Choroid plexus epithelial cell (primary cell): ENCODE measurements around the gene TMPRSS9.

Source experiments
- DNase-seq: peaks from one replicate; pipeline ENCODE4 v3.0.0-alpha.2; 2010; ENCODE audit warnings: low read depth
- H3K4me3 ChIP-seq: 2 replicates; pipeline ENCODE4 v1.5.1; 2011; ENCODE audit warnings: low read depth, mild to moderate bottlenecking, control low read depth, low read length, moderate library complexity
- TF ChIP-seq, protein P1 (sequence below): conservative IDR thresholded peaks from 2 replicates; pipeline ENCODE4 v1.5.1; 2011; ENCODE audit warnings: low read depth, mild to moderate bottlenecking, control low read depth, inconsistent platforms, low read length, moderate library complexity

The TMPRSS9 gene

DNA sequence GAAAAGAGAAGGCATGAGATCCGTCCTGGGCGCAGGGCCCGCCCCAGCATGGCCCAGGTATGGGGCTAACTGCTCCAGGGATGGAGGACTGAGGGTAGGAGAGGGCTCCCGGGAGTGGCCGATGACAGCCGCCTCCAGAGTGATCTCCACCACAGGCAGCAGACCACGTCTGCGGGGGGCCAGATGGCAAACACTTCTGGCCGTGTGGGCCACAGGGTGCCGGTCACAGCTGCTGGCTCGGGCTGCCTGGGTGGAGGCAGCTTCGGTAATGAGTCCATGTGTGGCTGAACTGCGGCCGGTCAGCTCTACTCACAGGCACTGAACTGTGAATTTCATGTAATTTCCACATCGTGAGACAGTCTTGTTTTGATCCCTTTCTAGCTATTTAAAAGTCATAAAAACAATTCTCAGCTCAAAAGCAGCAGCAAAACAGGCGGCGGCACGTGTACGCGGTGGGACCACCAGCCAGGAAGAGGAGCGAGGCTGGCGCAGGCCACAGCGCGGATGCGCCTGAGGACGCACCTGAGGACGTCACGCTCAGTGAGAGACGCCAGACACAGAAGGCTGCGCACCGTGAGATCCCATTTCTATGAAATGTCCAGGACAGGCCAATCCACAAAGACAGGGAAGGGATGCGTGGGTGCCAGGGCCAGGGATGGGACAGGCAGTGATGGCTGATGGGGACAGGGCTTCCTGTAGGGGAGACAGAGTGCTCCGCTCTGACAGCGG, 35.7 kb upstream of the TMPRSS9 start:
- no peak overlapping the region for H3K4me3 ChIP-seq
- no peak for DNase-seq
- TF ChIP-seq, protein P1, sequence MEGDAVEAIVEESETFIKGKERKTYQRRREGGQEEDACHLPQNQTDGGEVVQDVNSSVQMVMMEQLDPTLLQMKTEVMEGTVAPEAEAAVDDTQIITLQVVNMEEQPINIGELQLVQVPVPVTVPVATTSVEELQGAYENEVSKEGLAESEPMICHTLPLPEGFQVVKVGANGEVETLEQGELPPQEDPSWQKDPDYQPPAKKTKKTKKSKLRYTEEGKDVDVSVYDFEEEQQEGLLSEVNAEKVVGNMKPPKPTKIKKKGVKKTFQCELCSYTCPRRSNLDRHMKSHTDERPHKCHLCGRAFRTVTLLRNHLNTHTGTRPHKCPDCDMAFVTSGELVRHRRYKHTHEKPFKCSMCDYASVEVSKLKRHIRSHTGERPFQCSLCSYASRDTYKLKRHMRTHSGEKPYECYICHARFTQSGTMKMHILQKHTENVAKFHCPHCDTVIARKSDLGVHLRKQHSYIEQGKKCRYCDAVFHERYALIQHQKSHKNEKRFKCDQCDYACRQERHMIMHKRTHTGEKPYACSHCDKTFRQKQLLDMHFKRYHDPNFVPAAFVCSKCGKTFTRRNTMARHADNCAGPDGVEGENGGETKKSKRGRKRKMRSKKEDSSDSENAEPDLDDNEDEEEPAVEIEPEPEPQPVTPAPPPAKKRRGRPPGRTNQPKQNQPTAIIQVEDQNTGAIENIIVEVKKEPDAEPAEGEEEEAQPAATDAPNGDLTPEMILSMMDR: no peak

DNA sequence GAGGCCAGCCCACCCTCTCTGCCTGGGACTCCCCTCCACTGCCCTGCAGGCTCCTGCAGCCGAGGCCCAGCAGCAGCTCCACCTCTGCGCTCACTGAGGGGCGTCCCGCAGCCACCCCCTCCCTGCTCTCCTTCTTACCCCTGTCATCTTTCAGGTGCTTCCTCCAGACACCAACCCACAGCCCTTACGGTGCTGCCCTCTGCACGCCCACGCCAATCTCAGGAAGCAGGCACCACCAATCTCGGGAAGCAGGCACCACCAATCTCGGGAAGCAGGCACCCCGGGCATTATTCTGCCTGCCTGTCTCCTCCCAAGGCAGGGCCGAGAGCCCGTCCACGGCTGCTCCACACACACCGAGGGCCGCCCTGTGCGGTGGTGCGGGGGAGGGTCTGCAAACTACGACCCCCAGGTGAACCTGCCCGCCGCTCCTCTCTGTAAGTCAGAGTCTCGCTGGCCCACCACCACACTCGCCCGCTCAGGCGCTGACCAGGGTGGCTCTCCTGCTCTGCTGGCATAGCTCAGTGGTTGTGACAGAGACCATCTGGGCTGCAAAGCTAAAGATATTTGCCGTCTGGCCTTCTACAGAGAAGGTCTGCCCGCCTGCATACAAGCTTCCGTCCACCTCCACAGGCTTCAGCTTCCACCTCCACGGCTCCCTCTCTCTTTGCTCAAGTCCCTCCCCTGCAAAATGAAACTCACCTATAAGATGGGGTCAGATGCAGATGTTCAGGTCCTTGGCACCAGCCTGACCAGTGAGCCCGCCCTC, 34.6 kb upstream of the TMPRSS9 start:
- DNase-seq: no peak
- no peak overlapping the region for H3K4me3 ChIP-seq
- TF ChIP-seq, protein P1: no peak

DNA sequence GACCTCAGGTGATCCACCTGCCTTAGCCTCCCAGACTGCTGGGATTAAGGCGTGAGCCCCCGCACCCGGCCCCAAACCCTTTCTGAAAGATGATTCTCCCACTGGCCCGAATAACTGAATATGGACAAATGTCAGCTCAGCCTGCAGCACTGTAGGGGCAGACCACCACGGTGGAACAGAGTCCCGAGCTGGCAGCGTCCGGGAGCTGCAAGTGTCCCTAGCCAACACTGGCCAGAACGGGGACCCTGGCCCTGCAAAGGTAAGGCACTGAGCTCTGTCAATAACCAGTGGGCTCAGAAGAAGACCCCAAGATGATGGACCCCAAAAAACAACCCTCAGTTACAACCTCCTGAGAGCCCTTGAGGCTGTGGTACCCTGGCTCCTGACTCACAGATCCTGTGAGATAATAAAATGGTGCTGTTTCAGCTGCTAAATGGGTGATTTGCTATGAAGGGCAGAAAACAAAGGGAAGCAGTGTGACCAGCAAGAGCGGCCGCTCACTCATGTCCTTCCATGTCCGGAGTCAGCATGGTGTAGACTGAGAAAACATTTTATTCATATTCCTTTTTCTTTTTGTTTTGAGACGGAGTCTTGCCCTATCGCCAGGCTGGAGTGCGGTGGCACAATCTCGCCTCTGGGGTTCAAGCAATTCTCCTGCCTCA, 33.2 kb upstream of the TMPRSS9 start:
- no peak for DNase-seq
- TF ChIP-seq, protein P1: no peak
- H3K4me3 ChIP-seq: no peak overlapping the region

DNA sequence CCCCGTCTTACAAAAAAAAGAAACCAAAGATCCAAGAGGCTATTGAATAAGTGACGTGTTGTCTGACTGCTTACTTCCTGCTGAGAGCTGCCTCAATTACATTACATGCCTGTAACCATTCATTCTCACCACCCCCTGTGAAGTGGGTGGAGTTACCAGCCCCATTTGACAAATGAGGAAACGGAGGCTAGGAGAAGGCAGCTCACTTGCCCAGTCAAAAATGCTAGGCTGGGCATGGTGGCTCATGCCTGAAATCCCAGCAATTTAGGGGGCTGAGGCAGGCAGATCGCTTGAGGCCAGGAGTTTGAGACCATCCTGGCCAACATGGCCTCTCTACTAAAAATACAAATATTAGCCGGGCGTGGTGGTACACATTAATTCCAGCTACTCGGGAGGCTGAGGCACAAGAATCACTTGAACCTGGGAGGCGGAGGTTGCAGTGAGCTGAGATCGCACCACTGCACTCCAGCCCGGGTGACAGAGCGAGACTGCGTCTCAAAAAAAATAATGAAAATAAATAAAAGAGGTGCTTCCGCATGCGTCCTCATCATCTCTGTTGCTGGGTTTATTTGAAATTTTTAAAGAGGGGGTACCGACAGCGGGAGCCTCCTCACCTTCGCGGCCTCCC, 32.2 kb upstream of the TMPRSS9 start:
- H3K4me3 ChIP-seq: peak overlapping the region; percentile 86
- peak; percentile 94 for DNase-seq
- TF ChIP-seq, protein P1: no peak

DNA sequence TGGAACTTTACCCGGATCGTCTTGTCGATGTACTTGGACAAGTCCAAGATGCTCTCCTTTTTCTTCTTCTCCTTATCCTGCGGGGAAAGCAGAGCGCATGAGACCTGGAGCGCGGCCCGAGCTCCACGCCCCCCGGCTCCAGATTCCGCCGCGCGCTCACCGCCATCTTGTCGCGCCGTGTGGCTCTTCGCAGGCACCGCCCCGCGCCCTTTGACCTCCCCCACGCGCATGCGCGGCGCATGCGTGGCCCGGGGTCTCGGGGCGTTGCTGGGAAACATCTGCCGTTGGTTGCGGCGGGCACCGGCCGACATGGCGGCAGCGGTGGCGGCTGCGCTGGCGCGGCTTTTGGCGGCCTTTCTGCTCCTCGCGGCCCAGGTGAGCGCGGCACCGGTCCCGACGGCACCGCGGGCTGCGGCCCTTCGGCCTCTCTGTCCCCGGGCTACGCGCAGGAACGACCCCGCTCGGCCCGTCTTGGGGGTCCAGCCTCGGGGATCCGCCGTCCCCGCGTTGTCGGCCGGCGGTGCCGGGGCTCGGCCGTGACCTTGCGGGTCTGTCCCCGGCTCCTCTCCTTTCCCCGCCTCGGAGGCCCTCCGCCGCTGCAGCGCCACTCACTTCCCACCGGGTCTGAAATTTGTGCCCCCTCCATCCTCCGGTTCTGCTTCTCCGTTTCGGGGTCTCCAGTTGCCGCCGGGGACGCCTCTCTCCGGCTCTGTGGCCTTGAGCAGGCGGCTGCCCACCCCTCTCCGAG, 31.5 kb upstream of the TMPRSS9 start, which contains the start of the genes LSM7 and SPPL2B:
Gene LSM7 (minus strand): TSS at position 186 of the 748 bp plus-strand sequence. CDS start 20 bp downstream, at position 166.
Gene SPPL2B (plus strand): TSS at position 284 of the 748 bp plus-strand sequence. CDS start 26 bp downstream, at position 310.
- TF ChIP-seq, protein P1: no peak
- peak; percentile 88 for DNase-seq
- H3K4me3 ChIP-seq: peak within 1 kb of the TSS; percentile 86

DNA sequence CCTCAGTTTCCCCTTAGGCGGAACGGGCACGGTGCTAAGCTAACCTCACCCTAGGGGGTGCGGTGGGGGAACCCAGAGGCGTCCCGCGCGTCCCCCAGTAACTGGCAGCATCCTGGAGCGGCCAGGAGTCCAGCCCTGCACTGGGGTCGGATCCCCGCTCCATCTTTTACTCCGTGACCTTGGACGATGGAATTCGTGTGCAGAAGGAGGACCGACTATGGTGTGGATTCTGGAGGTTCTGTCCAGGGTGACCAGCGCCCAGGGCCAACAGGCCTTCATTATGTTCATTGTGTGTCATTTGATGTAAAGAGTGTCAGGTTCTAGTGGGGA, 31.0 kb upstream of the TMPRSS9 start:
- DNase-seq: no peak
- H3K4me3 ChIP-seq: peak overlapping the region; percentile 86
- TF ChIP-seq, protein P1: no peak
